Measurements from ENCODE around the gene GNAT3.

Gene GNAT3

GRCh38 chr7:80472491-80473200, 39.2 kb downstream of the GNAT3 start:
- TF ChIP-seq CTCF (IDR thresholded peaks at IDR 0.05; ENCODE audit: low read length, missing control alignments): no peak
- H3K4me3 ChIP-seq (replicated peaks; ENCODE audit: low read depth, low read length): no peak overlapping the region
- DNase-seq (ENCODE audit: low read depth): peak; percentile 55

GRCh38 chr7:80468931-80469714, 42.7 kb downstream of the GNAT3 start:
- peak; percentile 54 for DNase-seq (ENCODE audit: low read depth)
- TF ChIP-seq CTCF (IDR thresholded peaks at IDR 0.05; ENCODE audit: low read length, missing control alignments): no peak

GRCh38 chr7:80467069-80467468, 44.8 kb downstream of the GNAT3 start:
- DNase-seq (ENCODE audit: low read depth): peak; percentile 58
- no peak for TF ChIP-seq CTCF (IDR thresholded peaks at IDR 0.05; ENCODE audit: low read length, missing control alignments)
- no peak overlapping the region for H3K4me3 ChIP-seq (replicated peaks; ENCODE audit: low read depth, low read length)

More at GRCh38 chr7:80468931-80469714, 42.7 kb downstream of the GNAT3 start:
- H3K4me3 ChIP-seq (replicated peaks; ENCODE audit: low read depth, low read length): no peak overlapping the region

GRCh38 chr7:80466636-80467035, 45.2 kb downstream of the GNAT3 start:
- DNase-seq (ENCODE audit: low read depth): no peak
- TF ChIP-seq CTCF (IDR thresholded peaks at IDR 0.05; ENCODE audit: low read length, missing control alignments): no peak
- no peak overlapping the region for H3K4me3 ChIP-seq (replicated peaks; ENCODE audit: low read depth, low read length)

GRCh38 chr7:80464211-80464610, 47.7 kb downstream of the GNAT3 start:
- no peak for DNase-seq (ENCODE audit: low read depth)
- no peak overlapping the region for H3K4me3 ChIP-seq (replicated peaks; ENCODE audit: low read depth, low read length)
- TF ChIP-seq CTCF (IDR thresholded peaks at IDR 0.05; ENCODE audit: low read length, missing control alignments): no peak

- H3K4me3 ChIP-seq (replicated peaks; ENCODE audit: low read depth, low read length): no peak overlapping the region
- TF ChIP-seq CTCF (IDR thresholded peaks at IDR 0.05; ENCODE audit: low read length, missing control alignments): no peak
- peak; percentile 36 for DNase-seq (ENCODE audit: low read depth)
These were observed 48.5 kb downstream of the GNAT3 start for GRCh38 chr7:80463272-80463920.
